Measurements from ENCODE around the gene PRSS22. TPM values are rescaled to one million over a fixed set of nuclear protein-coding genes. Genes with fewer than 3 reads are reported as not detected.

PRSS22 gene
- total RNA-seq, 6 donors from 2014 or later, result 9.3 to 24.8 (median 16.6) TPM

- peaks cover 12 to 26% (median 17%) of the 10 kb centered on the region in 4 donors for H3K4me1 ChIP-seq
- H3K9me3 ChIP-seq, result no peaks in the 10 kb centered on the region
- H3K27ac ChIP-seq, result peak overlapping the region in 3 of 4 donors; percentile 10 to 75 (median 56)
- WGBS, 2 donors, result 43 to 100% methylated on average over 3 to 27 of the region's 40 CpGs
- H3K4me3 ChIP-seq, result peak overlapping the region in 2 of 4 donors; percentile 10 to 30
- DNase-seq (peak; percentile 36 to 78), ATAC-seq (ENCODE audit: low FRiP score in 2 of 2) (peak; percentile 50 to 58)
- no peaks in the 10 kb centered on the region for H3K36me3 ChIP-seq
- TF ChIP-seq POLR2AphosphoS5 (IDR thresholded peaks at IDR 0.05) (peak; percentile 47 to 82), CTCF (IDR thresholded peaks at IDR 0.05) (peak; percentile 34 to 92 (median 74)), POLR2A (IDR thresholded peaks at IDR 0.05) (no peak), EP300 (IDR thresholded peaks at IDR 0.05) (peak in 1 of 4 donors; percentile 35)
- no peaks in the 10 kb centered on the region for H3K27me3 ChIP-seq
Observed at GRCh38 chr16:2842340-2843000, 15.5 kb downstream of the PRSS22 start.

- TF ChIP-seq POLR2AphosphoS5 (IDR thresholded peaks at IDR 0.05) (no peak), CTCF (IDR thresholded peaks at IDR 0.05) (no peak), EP300 (IDR thresholded peaks at IDR 0.05) (no peak), POLR2A (IDR thresholded peaks at IDR 0.05) (no peak)
- no peak for ATAC-seq (ENCODE audit: low FRiP score in 2 of 2)
Observed at GRCh38 chr16:2841606-2842339, 16.2 kb downstream of the PRSS22 start.

GRCh38 chr16:2840914-2841313 lies 17.1 kb downstream of the PRSS22 start:
- no peaks in the 10 kb centered on the region for H3K36me3 ChIP-seq
- no peak overlapping the region for H3K27ac ChIP-seq
- 72 to 83% methylated on average over 7 to 12 of the region's 12 CpGs for WGBS, 2 donors
- H3K4me1 ChIP-seq, result peaks cover 14 to 26% (median 17%) of the 10 kb centered on the region in 4 donors
- TF ChIP-seq POLR2AphosphoS5 (IDR thresholded peaks at IDR 0.05) (no peak), EP300 (IDR thresholded peaks at IDR 0.05) (no peak), CTCF (IDR thresholded peaks at IDR 0.05) (no peak), POLR2A (IDR thresholded peaks at IDR 0.05) (no peak)
- no peaks in the 10 kb centered on the region for H3K9me3 ChIP-seq
- DNase-seq (peak in 1 of 2 donors; percentile 43), ATAC-seq (ENCODE audit: low FRiP score in 2 of 2) (no peak)
- H3K27me3 ChIP-seq, result no peaks in the 10 kb centered on the region
- no peak overlapping the region for H3K4me3 ChIP-seq

More at GRCh38 chr16:2841606-2842339, 16.2 kb downstream of the PRSS22 start:
- H3K27ac ChIP-seq, result peak overlapping the region in 3 of 4 donors; percentile 10 to 75 (median 56)
- peak overlapping the region in 2 of 4 donors; percentile 10 to 30 for H3K4me3 ChIP-seq
- DNase-seq, result peak in 1 of 2 donors; percentile 53
- H3K9me3 ChIP-seq, result no peaks in the 10 kb centered on the region
- H3K36me3 ChIP-seq, result no peaks in the 10 kb centered on the region
- peaks cover 12 to 26% (median 17%) of the 10 kb centered on the region in 4 donors for H3K4me1 ChIP-seq
- no peaks in the 10 kb centered on the region for H3K27me3 ChIP-seq
- 53 to 74% methylated on average over 3 to 17 of the region's 18 CpGs for WGBS, 2 donors

GRCh38 chr16:2839650-2840450 lies 18.1 kb downstream of the PRSS22 start:
- Histone ChIP-seq H3K9me3 (no peaks in the 10 kb centered on the region), H3K4me1 (peaks cover 15 to 30% (median 17%) of the 10 kb centered on the region in 4 donors), H3K27me3 (no peaks in the 10 kb centered on the region), H3K27ac (no peak overlapping the region), H3K36me3 (no peaks in the 10 kb centered on the region), H3K4me3 (no peak overlapping the region)
- TF ChIP-seq POLR2AphosphoS5 (IDR thresholded peaks at IDR 0.05) (no peak), EP300 (IDR thresholded peaks at IDR 0.05) (no peak), CTCF (IDR thresholded peaks at IDR 0.05) (no peak), POLR2A (IDR thresholded peaks at IDR 0.05) (no peak)
- WGBS, 2 donors, result 81 to 90% methylated on average over 4 to 14 of the region's 15 CpGs
- ATAC-seq (ENCODE audit: low FRiP score in 2 of 2) (no peak), DNase-seq (peak in 1 of 2 donors; percentile 46)
